Mucosa of descending colon (tissue), 3 donors: ENCODE results near the gene ZDHHC3. TPM values are rescaled to one million over a fixed set of nuclear protein-coding genes. Genes with fewer than 3 reads are reported as not detected.

Experiments
- ATAC-seq: fragments of 200-7000 bp; cut with Tn5 transposase; one replicate; pipeline ENCODE4 v1.9.1; 2020; ENCODE audit warnings: mild to moderate bottlenecking, moderate library complexity
- DNase-seq, 3 donors: peaks; one replicate each; pipeline ENCODE4 v3.0.0-alpha.2; 2020
- H3K36me3 ChIP-seq: fragments of 200-600 bp; one replicate; pipeline ENCODE4 v1.8.0; 2021; ENCODE audit warnings: low read depth, mild to moderate bottlenecking
- H3K4me1 ChIP-seq: fragments of 200-600 bp; one replicate; pipeline ENCODE4 v1.8.0; 2021; ENCODE audit warnings: low read depth, mild to moderate bottlenecking
- H3K4me3 ChIP-seq: fragments of 200-600 bp; one replicate; pipeline ENCODE4 v1.8.0; 2021; ENCODE audit warnings: mild to moderate bottlenecking
- H3K9me3 ChIP-seq: fragments of 200-600 bp; one replicate; pipeline ENCODE4 v1.8.0; 2021; ENCODE audit warnings: mild to moderate bottlenecking
- CTCF ChIP-seq: fragments of 200-600 bp; IDR thresholded peaks from one replicate; pipeline ENCODE4 v1.8.0; 2022; ENCODE audit warnings: antibody characterized with exemption, mild to moderate bottlenecking
- intact Hi-C, 2 donors: fragments of 100-400 bp; cut with DNase I in 1 of 2; cut with micrococcal nuclease in 1 of 2; formaldehyde crosslinking; loops; one replicate each; pipeline versions ENCODE4 v1.11.0 to v1.11.1; 2022; cut with DNase I, micrococcal nuclease
- total RNA-seq, 3 donors: library from RNA; stranded (reverse); fragmentation: NEBNext Ultra II Directional in 2 of 3; extraction: Animal tissue kit (Norgen Biotek cat#: 25700) in 2 of 3; gene quantifications; one replicate each; pipeline versions ENCODE4 v1.2.1 to v1.2.4, GENCODE V29; 2021 to 2023
- donor health status: DM: no; HTN: no; CAD: no; lungs with moderate emphysema.
- donor health status: DM: no; HTN: no; CAD: no.
- donor health status: DM: no; HTN: yes; CAD: no.

Gene ZDHHC3
- total RNA-seq, 3 donors from 2014 or later: 94.7 to 204 (median 143) TPM

GRCh38 chr3:44915702-44916438 is 60.1 kb downstream of the ZDHHC3 start:
- Histone ChIP-seq H3K4me1 (no peaks in the 10 kb centered on the region), H3K36me3 (no peaks in the 10 kb centered on the region), H3K9me3 (no peaks in the 10 kb centered on the region), H3K4me3 (no peak overlapping the region)
- DNase-seq (no peak), ATAC-seq (no peak)
- no peak for TF ChIP-seq CTCF
- intact Hi-C loops: loop anchor here in 1 of 2 donors (10.0 kb wide), 1 partner anchor 381 kb away; no protein-coding TSS in a partner anchor

GRCh38 chr3:44914936-44915335 is 61.0 kb downstream of the ZDHHC3 start:
- Histone ChIP-seq H3K36me3 (no peaks in the 10 kb centered on the region), H3K9me3 (no peaks in the 10 kb centered on the region), H3K4me1 (no peaks in the 10 kb centered on the region), H3K4me3 (no peak overlapping the region)
- DNase-seq (peak in 1 of 3 donors; percentile 36), ATAC-seq (peak; percentile 75)
- intact Hi-C loops: loop anchor here (5.0 to 10.0 kb wide), 2 partner anchors 380 to 383 kb away; no protein-coding TSS in a partner anchor
- no peak for TF ChIP-seq CTCF

- H3K36me3 ChIP-seq: no peaks in the 10 kb centered on the region
- no peak overlapping the region for H3K4me3 ChIP-seq
- peak; percentile 90 for ATAC-seq
- intact Hi-C loops: loop anchor here (5.0 to 10.0 kb wide), 2 partner anchors 379 to 382 kb away; no protein-coding TSS in a partner anchor
- DNase-seq: peak in 2 of 3 donors; percentile 81 to 86
- H3K9me3 ChIP-seq: no peaks in the 10 kb centered on the region
- no peaks in the 10 kb centered on the region for H3K4me1 ChIP-seq
- TF ChIP-seq CTCF: peak; percentile 73
These were observed 62.0 kb downstream of the ZDHHC3 start for GRCh38 chr3:44913868-44914468.

GRCh38 chr3:44910693-44911092 is 65.3 kb downstream of the ZDHHC3 start:
- H3K4me1 ChIP-seq: no peaks in the 10 kb centered on the region
- ATAC-seq: no peak
- intact Hi-C loops: loop anchor here (5.0 to 10.0 kb wide), 2 partner anchors 376 to 378 kb away; no protein-coding TSS in a partner anchor

GRCh38 chr3:44909063-44909462 is 66.9 kb downstream of the ZDHHC3 start:
- H3K4me3 ChIP-seq: no peak overlapping the region
- no peak for TF ChIP-seq CTCF
- DNase-seq (no peak), ATAC-seq (no peak)
- H3K9me3 ChIP-seq: no peaks in the 10 kb centered on the region
- H3K36me3 ChIP-seq: no peaks in the 10 kb centered on the region
- no peaks in the 10 kb centered on the region for H3K4me1 ChIP-seq
- intact Hi-C loops: no loop called here

More at GRCh38 chr3:44910693-44911092, 65.3 kb downstream of the ZDHHC3 start:
- no peak for TF ChIP-seq CTCF
- no peak for DNase-seq
- Histone ChIP-seq H3K36me3 (no peaks in the 10 kb centered on the region), H3K4me3 (no peak overlapping the region), H3K9me3 (no peaks in the 10 kb centered on the region)
